DMS53 treated with DMSO at 0.1 percent for 48 hours (cell line): ENCODE data around the gene AKNAD1.

Experiments used
- DNase-seq: peaks from one replicate; lab custom pipeline; 2025; ENCODE audit not compliant: unreplicated experiment; lab: John Stamatoyannopoulos, UW

The AKNAD1 gene

DNA sequence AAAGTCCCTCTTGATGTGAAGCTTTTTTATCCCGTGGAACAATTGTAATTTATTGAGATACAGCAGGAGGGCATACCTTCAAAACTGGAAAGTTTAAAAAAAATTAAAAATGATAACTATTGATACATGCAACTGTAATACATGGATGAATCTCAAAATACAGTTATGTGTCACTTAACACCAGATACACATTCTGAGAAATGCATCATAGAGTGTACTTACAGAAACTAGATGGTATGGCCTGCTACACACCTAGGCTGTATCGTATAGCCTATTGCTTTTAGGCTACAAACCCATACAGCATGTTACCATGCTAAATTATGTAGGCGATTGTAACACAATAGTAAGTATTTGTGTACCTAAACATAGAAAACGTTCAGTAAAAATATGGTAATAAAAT is 7.1 kb upstream of the AKNAD1 start:
- no peak for DNase-seq

- no peak for DNase-seq
Observed at GRCh38 chr1:108862698-108863477, 6.0 kb upstream of the AKNAD1 start.

DNA sequence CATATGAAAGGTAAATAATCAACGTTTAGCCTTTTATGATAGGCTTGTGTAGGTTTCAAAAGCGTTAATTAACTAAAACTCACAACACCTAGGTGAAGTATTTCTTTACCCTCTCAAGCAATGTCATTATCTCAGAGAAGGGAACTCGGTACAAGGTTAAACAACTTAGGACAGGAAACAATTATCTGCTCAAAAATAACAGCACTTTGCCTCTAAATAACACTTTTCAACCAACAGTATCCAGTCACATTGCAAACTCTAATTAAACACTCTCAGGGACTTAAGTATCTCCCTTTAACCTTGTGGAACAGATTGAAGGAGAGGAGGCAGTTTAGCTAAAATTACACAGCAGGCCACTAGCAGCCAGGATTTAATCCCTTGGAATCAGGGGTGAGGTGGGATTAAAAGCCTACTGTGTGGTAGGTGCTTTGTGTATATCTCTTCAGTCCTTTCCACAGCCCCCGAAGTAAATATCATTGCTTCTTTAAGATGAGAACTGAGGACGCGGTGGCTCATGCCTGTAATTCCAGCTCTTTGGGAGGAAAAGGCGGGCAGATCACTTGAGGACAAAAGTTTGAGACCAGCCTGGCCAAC is 5.2 kb upstream of the AKNAD1 start:
- DNase-seq = no peak

DNA sequence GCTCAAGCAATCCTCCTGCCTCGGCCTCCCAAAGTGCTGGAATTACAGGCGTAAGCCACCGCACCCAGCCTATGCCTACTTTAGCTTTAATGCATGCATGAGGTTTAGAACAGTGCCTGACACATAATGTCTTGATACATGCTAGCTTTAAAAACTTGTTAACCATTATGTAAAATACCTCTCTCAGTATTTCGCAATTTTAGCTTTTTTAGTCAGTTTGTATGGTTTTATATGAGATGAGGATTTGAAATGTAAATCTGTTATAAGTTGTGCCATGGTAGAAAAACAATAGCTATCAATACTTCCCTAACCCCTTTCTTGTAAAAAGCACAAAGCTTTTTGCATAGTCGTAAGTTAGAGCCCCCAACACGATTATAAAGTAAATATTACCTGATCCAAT is 4.7 kb upstream of the AKNAD1 start:
- no peak for DNase-seq

- no peak for DNase-seq
Observed at GRCh38 chr1:108860190-108860907, 3.5 kb upstream of the AKNAD1 start.

GRCh38 chr1:108858230-108858950 is 1.5 kb upstream of the AKNAD1 start:
- DNase-seq = no peak

GRCh38 chr1:108854221-108855019 is 2.5 kb downstream of the AKNAD1 start:
- no peak for DNase-seq

- no peak for DNase-seq
Observed at GRCh38 chr1:108852221-108852975, 4.5 kb downstream of the AKNAD1 start.

GRCh38 chr1:108851567-108851966 is 5.3 kb downstream of the AKNAD1 start:
- DNase-seq = no peak

DNA sequence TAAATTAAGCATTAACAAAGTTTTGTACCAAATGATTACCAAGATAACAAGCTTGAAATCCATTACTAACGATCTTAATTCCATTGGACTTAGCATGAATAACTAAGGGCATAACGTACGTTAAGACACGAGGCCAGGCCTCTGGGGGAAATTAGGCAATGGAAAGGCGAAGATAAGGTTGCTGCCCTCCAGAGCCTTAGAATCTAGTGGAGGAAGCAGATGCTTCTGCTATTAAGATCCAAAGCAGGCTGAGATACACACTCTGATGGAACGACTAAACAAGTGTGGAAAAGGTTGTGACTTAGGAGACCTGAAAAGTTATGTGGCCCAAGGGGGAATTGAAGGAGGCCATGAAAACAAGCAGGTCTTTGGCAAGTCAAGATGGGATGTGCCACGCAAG is 6.0 kb downstream of the AKNAD1 start:
- DNase-seq = no peak

DNA sequence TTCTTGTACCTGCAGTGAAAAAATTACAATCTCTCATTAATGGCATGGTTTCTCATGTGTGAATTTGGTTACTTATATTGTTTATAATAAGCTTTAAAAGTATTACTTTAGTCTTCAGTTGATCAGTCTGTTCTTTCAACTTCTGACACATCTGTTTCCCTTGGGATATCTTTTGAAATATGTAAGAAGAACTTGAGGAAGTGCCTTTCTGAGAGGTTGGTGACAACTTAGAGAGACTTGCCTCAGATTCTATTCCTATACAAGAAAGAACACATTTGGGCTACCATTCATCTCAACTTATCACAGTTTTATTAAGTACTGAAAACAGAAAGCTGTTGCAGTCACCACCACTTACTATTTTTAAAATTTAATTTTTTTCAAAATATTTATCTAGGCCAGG is 8.1 kb downstream of the AKNAD1 start:
- no peak for DNase-seq

GRCh38 chr1:108847494-108847893 is 9.4 kb downstream of the AKNAD1 start:
- no peak for DNase-seq

- no peak for DNase-seq
Observed at GRCh38 chr1:108845991-108846390, 10.9 kb downstream of the AKNAD1 start.

DNA sequence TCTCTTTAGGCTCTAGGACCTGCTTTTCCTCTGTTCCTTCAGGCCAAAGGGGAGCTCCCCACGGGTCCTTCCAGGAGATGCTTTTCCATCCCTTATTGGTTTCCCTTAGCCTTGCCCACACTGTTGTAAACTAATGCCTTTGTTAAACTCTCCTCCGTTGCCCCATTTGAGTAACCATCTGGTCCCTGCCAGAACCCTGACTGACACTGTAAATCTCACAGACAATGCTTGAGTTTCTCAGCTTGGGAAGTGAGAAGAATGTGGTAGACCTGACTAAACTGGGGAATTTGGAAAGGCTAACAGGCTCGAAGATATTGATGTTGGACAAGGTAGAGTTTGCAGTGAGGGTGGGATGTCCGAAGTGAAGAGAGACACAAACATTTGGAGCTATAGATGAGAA is 11.4 kb downstream of the AKNAD1 start:
- DNase-seq = no peak

DNA sequence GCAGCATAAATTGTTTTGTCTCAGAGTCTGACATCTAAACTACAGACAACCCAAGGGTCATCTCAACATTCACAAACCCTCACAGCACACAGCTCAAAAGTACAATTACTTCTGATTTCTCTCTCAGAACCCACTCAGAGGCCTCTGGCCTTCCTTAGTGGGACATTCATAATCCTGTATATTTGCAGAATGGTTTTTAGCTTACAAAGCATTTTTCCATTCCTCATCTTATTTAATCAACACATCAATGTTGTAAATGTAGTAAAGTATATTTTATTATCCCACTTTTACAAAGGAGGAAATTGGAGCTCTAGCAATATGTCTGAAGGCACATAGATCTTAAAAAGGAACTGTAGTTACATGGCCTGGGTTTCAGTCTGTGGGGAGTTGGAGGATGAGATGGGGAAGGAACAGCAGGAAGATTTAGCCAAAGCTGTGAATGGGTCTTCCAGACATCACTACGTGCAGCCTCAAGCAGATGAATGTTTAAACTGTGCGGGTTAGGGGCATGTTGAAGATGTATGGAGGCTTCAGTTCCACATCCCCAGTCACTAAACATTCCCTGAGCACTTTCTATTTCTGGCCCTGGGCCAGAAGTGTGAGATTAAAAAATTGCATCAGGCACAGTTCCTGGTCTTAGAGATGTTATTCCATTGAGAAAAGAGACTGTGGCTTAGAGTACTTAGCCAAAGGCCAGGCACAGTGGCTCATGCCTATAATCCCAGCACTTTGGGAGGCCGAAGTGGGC is 13.3 kb downstream of the AKNAD1 start:
- no peak for DNase-seq

DNA sequence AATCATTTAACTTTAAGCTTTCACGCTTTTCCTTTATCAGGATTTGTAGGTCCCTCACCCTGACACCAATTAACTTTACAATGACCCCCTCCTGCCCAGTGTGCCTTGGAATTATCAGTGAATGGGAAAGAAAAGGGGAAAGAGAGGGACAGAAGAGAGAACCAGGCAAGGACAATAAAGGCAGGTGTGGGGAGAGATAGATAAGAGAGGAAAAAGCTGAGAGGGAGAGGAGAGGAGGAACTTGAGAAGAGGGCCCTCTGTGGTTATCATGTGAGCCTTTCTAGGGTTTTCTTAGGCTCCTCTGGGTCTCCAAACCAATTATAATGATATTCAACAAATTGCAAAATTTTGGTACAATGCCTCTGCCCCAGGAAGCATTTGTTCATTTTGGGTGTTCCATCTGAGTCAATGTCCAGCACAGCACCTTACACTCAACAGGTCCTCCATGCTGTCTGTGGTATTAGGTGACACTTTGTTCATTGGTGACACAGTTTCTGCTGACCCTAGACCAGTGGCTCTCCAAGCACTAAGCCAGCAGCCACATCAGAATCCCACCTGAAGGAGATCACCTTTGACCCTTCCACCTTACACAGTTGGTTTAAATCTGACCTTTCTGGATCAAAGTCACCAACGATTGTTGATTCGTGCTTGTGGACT is 14.2 kb downstream of the AKNAD1 start:
- no peak for DNase-seq

- DNase-seq = no peak
Observed at GRCh38 chr1:108841703-108842102, 15.2 kb downstream of the AKNAD1 start.

DNA sequence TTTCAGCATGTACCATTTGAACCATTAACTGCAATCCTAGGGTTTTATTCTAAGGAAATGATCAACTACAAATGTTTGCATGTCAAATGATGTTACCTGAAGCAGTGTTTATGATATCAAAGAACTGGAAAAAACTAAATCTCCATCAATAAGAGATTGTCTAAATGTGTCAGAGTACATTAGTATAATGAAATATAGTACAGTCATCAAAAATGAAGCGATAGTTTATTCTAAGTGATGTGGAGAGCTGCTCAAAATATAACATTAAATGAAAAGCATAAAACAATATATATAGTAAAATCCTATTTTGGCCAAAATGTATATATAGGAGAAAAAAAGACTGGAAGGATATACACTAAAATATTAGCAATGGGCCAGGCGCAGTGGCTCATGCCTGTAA is 24.0 kb downstream of the AKNAD1 start:
- DNase-seq = no peak

- peak; percentile 21 for DNase-seq
Observed at GRCh38 chr1:108831225-108831624, 25.7 kb downstream of the AKNAD1 start.
